B cell (primary cell): ENCODE results near the gene ICAM3. TPM values are rescaled to one million over a fixed set of nuclear protein-coding genes. Genes with fewer than 3 reads are reported as not detected.

ENCODE experiments used
- ATAC-seq: fragments of 200-7000 bp; cut with Tn5 transposase; one replicate; pipeline ENCODE4 v1.10.0; 2021; ENCODE audit warnings: low read depth, mild to moderate bottlenecking, moderate number of reproducible peaks, moderate library complexity
- CTCF ChIA-PET: fragments of 350-600 bp; sonication (Branson Sonifier 250); formaldehyde crosslinking; loops from one replicate; lab custom pipeline; 2021; ENCODE audit warnings: antibody characterized with exemption, inconsistent platforms; lab: Charles Lee
- POLR2A ChIA-PET: fragments of 350-600 bp; sonication (Branson Sonifier 250); formaldehyde crosslinking; loops from one replicate; lab custom pipeline; 2021; ENCODE audit warnings: antibody characterized with exemption; lab: Charles Lee
- DNase-seq: peaks from one replicate; pipeline ENCODE4 v3.0.0; 2013
- H2AFZ ChIP-seq: 2 replicates; pipeline ENCODE4 v1.6.1; 2012; ENCODE audit warnings: mild to moderate bottlenecking, low read depth, low read length; ENCODE audit not compliant: insufficient read depth, poor library complexity, severe bottlenecking
- H3K27ac ChIP-seq, 2 donors: 1 replicate in 1 of 2; 2 replicates in 1 of 2; pipeline ENCODE4 v1.5.1; 2012 to 2013; ENCODE audit warnings: low read length in 2 of 2, mild to moderate bottlenecking in 2 of 2, moderate library complexity in 1 of 2
- H3K27me3 ChIP-seq, 4 experiments: fragments of 200-600 bp in 1 of 4; sonication (generic) in 1 of 4; replicated peaks in 1 of 4; 1 replicate in 2 of 4; 2 replicates in 2 of 4; pipeline versions ENCODE4 v1.6.1 to v1.7.0; 2013 to 2016; ENCODE audit warnings: low read length in 3 of 4, mild to moderate bottlenecking in 2 of 4, mixed read lengths in 1 of 4, moderate library complexity in 1 of 4; ENCODE audit not compliant: insufficient read depth in 4 of 4, control insufficient read depth in 3 of 4; ENCODE audit errors: control extremely low read depth in 1 of 4
- H3K36me3 ChIP-seq, 2 experiments: replicated peaks in 1 of 2; 1 replicate in 1 of 2; 2 replicates in 1 of 2; pipeline versions ENCODE4 v1.6.1 to v1.7.1; 2013; ENCODE audit warnings: low read length in 1 of 2; ENCODE audit not compliant: insufficient read depth in 2 of 2, control insufficient read depth in 1 of 2; ENCODE audit errors: control extremely low read depth in 1 of 2, extremely low read depth in 1 of 2
- H3K4me1 ChIP-seq, 2 donors: fragments of 200-600 bp in 1 of 2; sonication (generic) in 1 of 2; 1 replicate in 1 of 2; 2 replicates in 1 of 2; pipeline versions ENCODE4 v1.5.1 to v1.6.1; 2013 to 2017; ENCODE audit warnings: low read length in 2 of 2; ENCODE audit not compliant: control insufficient read depth in 2 of 2, insufficient read depth in 2 of 2
- H3K4me2 ChIP-seq: replicated peaks from 2 replicates; pipeline ENCODE3; 2012; ENCODE audit warnings: mild to moderate bottlenecking, low read depth, low read length; ENCODE audit not compliant: poor library complexity, severe bottlenecking
- H3K4me3 ChIP-seq, 5 experiments: fragments of 200-600 bp in 1 of 5; sonication (generic) in 1 of 5; 1 replicate in 3 of 5; 2 replicates in 2 of 5; pipeline versions ENCODE4 v1.5.1 to v1.7.0; 2011 to 2016; ENCODE audit warnings: low read length in 4 of 5, mild to moderate bottlenecking in 4 of 5, low read depth in 2 of 5, control low read depth in 1 of 5, moderate library complexity in 1 of 5; ENCODE audit not compliant: insufficient read depth in 1 of 5; ENCODE audit errors: control extremely low read depth in 1 of 5, extremely low read depth in 1 of 5
- H3K79me2 ChIP-seq: fragments of 200-600 bp; sonication (generic); one replicate; pipeline ENCODE4 v1.6.0; 2016; ENCODE audit warnings: low read length; ENCODE audit not compliant: control insufficient read depth, insufficient read depth
- H3K9ac ChIP-seq: fragments of 200-600 bp; sonication (generic); 2 replicates; pipeline ENCODE4 v1.6.1; 2017; ENCODE audit warnings: mild to moderate bottlenecking, low read length, moderate library complexity
- H3K9me3 ChIP-seq, 3 donors: one replicate each; pipeline versions ENCODE4 v1.6.1 to v1.7.1; 2013; ENCODE audit warnings: low read length in 2 of 3; ENCODE audit not compliant: control insufficient read depth in 2 of 3, insufficient read depth in 1 of 3; ENCODE audit errors: control extremely low read depth in 1 of 3
- H4K20me1 ChIP-seq: 2 replicates; pipeline ENCODE4 v1.6.0; 2012; ENCODE audit warnings: mild to moderate bottlenecking, low read length; ENCODE audit not compliant: insufficient read depth, control insufficient read depth, poor library complexity, severe bottlenecking
- H3K27ac Mint-ChIP-seq: one replicate; pipeline ENCODE4 v1.8.0; 2021; ENCODE audit warnings: mixed read lengths
- H3K27me3 Mint-ChIP-seq: one replicate; pipeline ENCODE4 v1.8.0; 2021; ENCODE audit warnings: mixed read lengths
- H3K4me1 Mint-ChIP-seq: one replicate; pipeline ENCODE4 v1.8.0; 2021; ENCODE audit warnings: mixed read lengths
- H3K4me3 Mint-ChIP-seq: one replicate; pipeline ENCODE4 v1.8.0; 2021; ENCODE audit warnings: mixed read lengths
- H3K9me3 Mint-ChIP-seq: one replicate; pipeline ENCODE4 v1.8.0; 2022; ENCODE audit warnings: mixed read lengths; ENCODE audit not compliant: insufficient read depth
- EZH2 ChIP-seq: IDR thresholded peaks from 2 replicates; pipeline ENCODE4 v1.6.1; 2012; ENCODE audit warnings: borderline replicate concordance, low read depth, mild to moderate bottlenecking, moderate library complexity, low read length; ENCODE audit not compliant: insufficient read depth, poor library complexity, severe bottlenecking
- WGBS: methylation state at CpG from one replicate; pipeline ENCODE4 v1.1.5; 2013; ENCODE audit warnings: missing lambda C conversion rate; ENCODE audit not compliant: insufficient coverage; 5-methylcytosine and 5-hydroxymethylcytosine counted together
- intact Hi-C: fragments of 100-400 bp; cut with micrococcal nuclease; formaldehyde crosslinking; loops from one replicate; pipeline ENCODE4 v1.10.0; 2022
- polyA plus RNA-seq: library from polyadenylated mRNA; depleted of rRNA; stranded (reverse); fragments of >200 nt; gene quantifications from 2 replicates; pipeline ENCODE4 v1.2.3, GENCODE V29; 2012
- total RNA-seq, 2 donors: library from RNA; stranded (reverse); fragments of 120-200 nt in 1 of 2; gene quantifications; 1 replicate in 1 of 2; 2 replicates in 1 of 2; pipeline versions ENCODE4 v1.2.3 to v1.2.4, GENCODE V29; 2013 to 2022
- TF ChIP-seq, protein P1 (sequence below): fragments of 200-600 bp; IDR thresholded peaks from one replicate; pipeline ENCODE4 v1.8.0; 2022; ENCODE audit warnings: antibody characterized with exemption, mild to moderate bottlenecking

ICAM3 gene
- total and polyA plus RNA-seq, 2 donors (not counting 1 experiment from before 2014, with no cell fraction given) = 119 to 223 TPM

DNA sequence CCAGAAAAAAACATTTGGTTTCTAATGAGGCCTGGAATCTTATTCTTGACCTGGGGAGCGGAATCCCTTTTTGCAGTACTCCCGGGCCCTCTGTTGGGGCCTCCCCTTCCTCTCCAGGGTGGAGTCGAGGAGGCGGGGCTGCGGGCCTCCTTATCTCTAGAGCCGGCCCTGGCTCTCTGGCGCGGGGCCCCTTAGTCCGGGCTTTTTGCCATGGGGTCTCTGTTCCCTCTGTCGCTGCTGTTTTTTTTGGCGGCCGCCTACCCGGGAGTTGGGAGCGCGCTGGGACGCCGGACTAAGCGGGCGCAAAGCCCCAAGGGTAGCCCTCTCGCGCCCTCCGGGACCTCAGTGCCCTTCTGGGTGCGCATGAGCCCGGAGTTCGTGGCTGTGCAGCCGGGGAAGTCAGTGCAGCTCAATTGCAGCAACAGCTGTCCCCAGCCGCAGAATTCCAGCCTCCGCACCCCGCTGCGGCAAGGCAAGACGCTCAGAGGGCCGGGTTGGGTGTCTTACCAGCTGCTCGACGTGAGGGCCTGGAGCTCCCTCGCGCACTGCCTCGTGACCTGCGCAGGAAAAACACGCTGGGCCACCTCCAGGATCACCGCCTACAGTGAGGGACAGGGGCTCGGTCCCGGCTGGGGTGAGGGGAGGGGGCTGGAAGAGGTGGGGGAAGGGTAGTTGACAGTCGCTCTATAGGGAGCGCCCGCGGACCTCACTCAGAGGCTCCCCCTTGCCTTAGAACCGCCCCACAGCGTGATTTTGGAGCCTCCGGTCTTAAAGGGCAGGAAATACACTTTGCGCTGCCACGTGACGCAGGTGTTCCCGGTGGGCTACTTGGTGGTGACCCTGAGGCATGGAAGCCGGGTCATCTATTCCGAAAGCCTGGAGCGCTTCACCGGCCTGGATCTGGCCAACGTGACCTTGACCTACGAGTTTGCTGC, 52.4 kb downstream of the ICAM3 start, which contains the start of gene ICAM4:
TSS of gene ICAM4 (plus strand) at position 153 of the 935 bp plus-strand sequence. CDS start at position 211, 58 bp downstream.
- Histone ChIP-seq H4K20me1 (peaks cover 16% of the 10 kb centered on the region), H3K4me3 (peak within 1 kb of the TSS in 3 of 5 experiments; percentile 18 to 23 (median 19)), H3K9me3 (peaks cover 0 to 36% (median 0%) of the 10 kb centered on the region in 3 donors), H2AFZ (peak within 1 kb of the TSS; percentile 32), H3K4me1 (peaks cover 61% of the 10 kb centered on the region in 2 donors), H3K4me2 (peak within 1 kb of the TSS; percentile 96), H3K27ac (no peak within 1 kb of the TSS), H3K27me3 (peaks cover 0 to 53% (median 33%) of the 10 kb centered on the region in 4 experiments), H3K36me3 (peaks cover 2 to 33% of the 10 kb centered on the region in 2 experiments), H3K9ac (peak within 1 kb of the TSS; percentile 9), H3K79me2 (no peaks in the 10 kb centered on the region)
- no peak for ATAC-seq
- Mint-ChIP-seq H3K4me1 (peaks cover 58% of the 10 kb centered on the region), H3K9me3 (no peaks in the 10 kb centered on the region), H3K27me3 (peaks cover 22% of the 10 kb centered on the region), H3K27ac (peak within 1 kb of the TSS; percentile 71), H3K4me3 (peak within 1 kb of the TSS; percentile 77)
- TF ChIP-seq, protein P1, sequence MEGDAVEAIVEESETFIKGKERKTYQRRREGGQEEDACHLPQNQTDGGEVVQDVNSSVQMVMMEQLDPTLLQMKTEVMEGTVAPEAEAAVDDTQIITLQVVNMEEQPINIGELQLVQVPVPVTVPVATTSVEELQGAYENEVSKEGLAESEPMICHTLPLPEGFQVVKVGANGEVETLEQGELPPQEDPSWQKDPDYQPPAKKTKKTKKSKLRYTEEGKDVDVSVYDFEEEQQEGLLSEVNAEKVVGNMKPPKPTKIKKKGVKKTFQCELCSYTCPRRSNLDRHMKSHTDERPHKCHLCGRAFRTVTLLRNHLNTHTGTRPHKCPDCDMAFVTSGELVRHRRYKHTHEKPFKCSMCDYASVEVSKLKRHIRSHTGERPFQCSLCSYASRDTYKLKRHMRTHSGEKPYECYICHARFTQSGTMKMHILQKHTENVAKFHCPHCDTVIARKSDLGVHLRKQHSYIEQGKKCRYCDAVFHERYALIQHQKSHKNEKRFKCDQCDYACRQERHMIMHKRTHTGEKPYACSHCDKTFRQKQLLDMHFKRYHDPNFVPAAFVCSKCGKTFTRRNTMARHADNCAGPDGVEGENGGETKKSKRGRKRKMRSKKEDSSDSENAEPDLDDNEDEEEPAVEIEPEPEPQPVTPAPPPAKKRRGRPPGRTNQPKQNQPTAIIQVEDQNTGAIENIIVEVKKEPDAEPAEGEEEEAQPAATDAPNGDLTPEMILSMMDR = no peak
- TF ChIP-seq EZH2 = no peak
- intact Hi-C loops = loop anchor here (2.0 kb wide), 1 partner anchor 16 kb away; the partner anchor contains the start of gene ICAM1
- 5% methylated on average over 59 of the region's 59 CpGs for WGBS
- peak; percentile 66 for DNase-seq
- ChIA-PET POLR2A (interaction anchor here (0.6 to 5.4 kb wide), 3 partner anchors 9 to 62 kb away, joined by 3 to 27 read pairs (median 3); partner anchors contain the start of gene ICAM1), CTCF (interaction anchor here (0.9 to 8.5 kb wide), 6 partner anchors 15 to 127 kb away, joined by 3 to 116 read pairs (median 8); partner anchors contain the start of genes ICAM1 and TYK2)
